Psoas muscle (tissue), 8 donors: ENCODE results near the gene NT5C3A. TPM values are rescaled to one million over a fixed set of nuclear protein-coding genes. Genes with fewer than 3 reads are reported as not detected.
A peak's percentile ranks its signal among the peaks of the same experiment; 100 is the strongest.

Experiments
- ATAC-seq, 4 donors: fragments of 200-7000 bp; cut with Tn5 transposase; one replicate each; pipeline ENCODE4 v1.9.1; 2020; ENCODE audit warnings: moderate library complexity in 3 of 4, mild to moderate bottlenecking in 2 of 4
- DNase-seq, 2 donors: peaks; one replicate each; pipeline ENCODE4 v3.0.0-alpha.2; 2020
- H3K27ac ChIP-seq: fragments of 200-600 bp; one replicate; pipeline ENCODE4 v1.8.0; 2022
- H3K27me3 ChIP-seq, 3 donors: fragments of 200-600 bp in 1 of 3; one replicate each; pipeline versions ENCODE4 v1.6.1 to v1.8.0; 2013 to 2022; ENCODE audit warnings: low read length in 2 of 3, mild to moderate bottlenecking in 2 of 3, moderate library complexity in 1 of 3; ENCODE audit not compliant: insufficient read depth in 3 of 3
- H3K36me3 ChIP-seq, 2 donors: fragments of 200-600 bp in 1 of 2; one replicate each; pipeline versions ENCODE4 v1.6.1 to v1.8.0; 2013 to 2022; ENCODE audit warnings: low read depth in 1 of 2, mild to moderate bottlenecking in 1 of 2, moderate library complexity in 1 of 2; ENCODE audit not compliant: insufficient read depth in 1 of 2
- H3K4me1 ChIP-seq: fragments of 200-600 bp; one replicate; pipeline ENCODE4 v1.8.0; 2022
- H3K4me3 ChIP-seq: fragments of 200-600 bp; one replicate; pipeline ENCODE4 v1.8.0; 2022; ENCODE audit warnings: mild to moderate bottlenecking
- H3K9me3 ChIP-seq: fragments of 200-600 bp; one replicate; pipeline ENCODE4 v1.8.0; 2022
- WGBS, 3 donors: extraction: QIAGEN DNeasy Blood & Tissue Kit; methylation state at CpG; one replicate each; pipeline versions ENCODE4 v1.1.6 to v1.1.7; 2013; 5-methylcytosine and 5-hydroxymethylcytosine counted together
- intact Hi-C, 2 donors: fragments of 100-400 bp; cut with DNase I; formaldehyde crosslinking; loops; one replicate each; pipeline versions ENCODE4 v1.11.0 to v1.14.2; 2022
- polyA plus RNA-seq, 3 donors: library from polyadenylated mRNA; stranded (reverse); fragments of 200-250 nt; gene quantifications; one replicate each; pipeline ENCODE4 v1.2.3, GENCODE V29; 2013
- total RNA-seq, 4 donors: library from RNA; stranded (reverse); fragmentation: NEBNext Ultra II Directional in 2 of 4; extraction: Animal tissue kit (Norgen Biotek cat#: 25700) in 2 of 4; gene quantifications; one replicate each; pipeline versions ENCODE4 v1.2.1 to v1.2.4, GENCODE V29; 2021 to 2023
- TF ChIP-seq, protein P1 (sequence below): fragments of 200-600 bp; IDR thresholded peaks from one replicate; pipeline ENCODE4 v1.8.0; 2022; ENCODE audit warnings: antibody characterized with exemption
- donor health status: healthy with polysubstance abuse.
- donor health status: DM: no; HTN: no; CAD: no; lungs with moderate emphysema.
- donor health status: Bipolar disorder and iron deficiency.
- donor health status: healthy.
- donor health status: DM: yes; HTN: yes; CAD: no.
- donor health status: DM: no; HTN: no; CAD: no.
- donor health status: DM: no; HTN: no; CAD: no.
- donor health status: DM: yes; HTN: yes; CAD: no.

NT5C3A gene
- total and polyA plus RNA-seq, 7 donors, result 17.6 to 108 (median 43.7) TPM

DNA sequence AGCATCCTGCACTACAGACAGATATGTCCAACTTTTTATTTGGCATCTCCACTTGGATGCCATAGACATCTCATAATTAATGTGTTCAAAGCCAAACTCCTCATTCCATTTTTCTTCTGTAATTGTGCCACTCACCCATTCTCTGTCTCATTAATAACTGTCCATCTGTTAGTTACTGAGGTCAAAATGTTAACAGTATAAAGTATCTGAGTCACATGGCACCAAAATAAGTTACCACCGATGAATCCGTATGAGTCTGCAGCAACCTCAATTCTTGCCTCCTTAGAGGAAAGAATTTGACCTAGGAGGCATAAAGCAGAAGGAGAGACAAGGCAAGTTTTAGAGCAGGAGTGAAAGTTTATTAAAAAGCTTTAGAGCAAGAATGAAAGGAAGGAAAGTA lies 16.5 kb upstream of the NT5C3A start:
- Histone ChIP-seq H3K36me3 (no peaks in the 10 kb centered on the region), H3K4me3 (no peak overlapping the region), H3K27ac (no peak overlapping the region), H3K4me1 (no peaks in the 10 kb centered on the region), H3K27me3 (no peaks in the 10 kb centered on the region), H3K9me3 (no peaks in the 10 kb centered on the region)
- intact Hi-C loops, result no loop called here
- ATAC-seq (no peak), DNase-seq (no peak)
- 38 to 60% (median 44%) methylated on average over 2 of the region's 2 CpGs for WGBS, 3 donors
- TF ChIP-seq, protein P1, sequence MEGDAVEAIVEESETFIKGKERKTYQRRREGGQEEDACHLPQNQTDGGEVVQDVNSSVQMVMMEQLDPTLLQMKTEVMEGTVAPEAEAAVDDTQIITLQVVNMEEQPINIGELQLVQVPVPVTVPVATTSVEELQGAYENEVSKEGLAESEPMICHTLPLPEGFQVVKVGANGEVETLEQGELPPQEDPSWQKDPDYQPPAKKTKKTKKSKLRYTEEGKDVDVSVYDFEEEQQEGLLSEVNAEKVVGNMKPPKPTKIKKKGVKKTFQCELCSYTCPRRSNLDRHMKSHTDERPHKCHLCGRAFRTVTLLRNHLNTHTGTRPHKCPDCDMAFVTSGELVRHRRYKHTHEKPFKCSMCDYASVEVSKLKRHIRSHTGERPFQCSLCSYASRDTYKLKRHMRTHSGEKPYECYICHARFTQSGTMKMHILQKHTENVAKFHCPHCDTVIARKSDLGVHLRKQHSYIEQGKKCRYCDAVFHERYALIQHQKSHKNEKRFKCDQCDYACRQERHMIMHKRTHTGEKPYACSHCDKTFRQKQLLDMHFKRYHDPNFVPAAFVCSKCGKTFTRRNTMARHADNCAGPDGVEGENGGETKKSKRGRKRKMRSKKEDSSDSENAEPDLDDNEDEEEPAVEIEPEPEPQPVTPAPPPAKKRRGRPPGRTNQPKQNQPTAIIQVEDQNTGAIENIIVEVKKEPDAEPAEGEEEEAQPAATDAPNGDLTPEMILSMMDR, result no peak

DNA sequence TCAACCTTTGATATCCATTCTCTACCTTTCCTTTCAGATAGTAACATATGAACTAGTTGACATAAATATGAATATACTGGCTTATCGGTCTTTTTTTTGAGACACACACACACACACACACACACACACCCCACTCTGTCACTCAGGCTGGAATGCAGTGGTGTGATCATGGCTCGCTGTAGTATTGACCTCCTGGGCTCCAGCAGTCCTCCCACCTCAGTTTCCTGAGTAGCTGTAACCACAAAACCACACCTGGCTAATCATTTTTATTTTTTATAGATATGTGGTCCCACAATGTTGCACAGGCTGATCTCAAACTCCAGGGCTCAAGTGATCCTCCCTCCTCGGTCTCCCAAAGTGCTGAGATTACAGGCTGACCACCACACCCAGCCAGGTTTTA lies 14.2 kb upstream of the NT5C3A start:
- no peaks in the 10 kb centered on the region for H3K9me3 ChIP-seq
- H3K36me3 ChIP-seq, result no peaks in the 10 kb centered on the region
- no peak overlapping the region for H3K4me3 ChIP-seq
- intact Hi-C loops, result no loop called here
- no peak overlapping the region for H3K27ac ChIP-seq
- no peak for DNase-seq
- 86 to 94% (median 87%) methylated on average over 3 of the region's 3 CpGs for WGBS, 3 donors
- TF ChIP-seq, protein P1, result no peak
- no peaks in the 10 kb centered on the region for H3K27me3 ChIP-seq
- ATAC-seq, result no peak
- H3K4me1 ChIP-seq, result peaks cover 10% of the 10 kb centered on the region

DNA sequence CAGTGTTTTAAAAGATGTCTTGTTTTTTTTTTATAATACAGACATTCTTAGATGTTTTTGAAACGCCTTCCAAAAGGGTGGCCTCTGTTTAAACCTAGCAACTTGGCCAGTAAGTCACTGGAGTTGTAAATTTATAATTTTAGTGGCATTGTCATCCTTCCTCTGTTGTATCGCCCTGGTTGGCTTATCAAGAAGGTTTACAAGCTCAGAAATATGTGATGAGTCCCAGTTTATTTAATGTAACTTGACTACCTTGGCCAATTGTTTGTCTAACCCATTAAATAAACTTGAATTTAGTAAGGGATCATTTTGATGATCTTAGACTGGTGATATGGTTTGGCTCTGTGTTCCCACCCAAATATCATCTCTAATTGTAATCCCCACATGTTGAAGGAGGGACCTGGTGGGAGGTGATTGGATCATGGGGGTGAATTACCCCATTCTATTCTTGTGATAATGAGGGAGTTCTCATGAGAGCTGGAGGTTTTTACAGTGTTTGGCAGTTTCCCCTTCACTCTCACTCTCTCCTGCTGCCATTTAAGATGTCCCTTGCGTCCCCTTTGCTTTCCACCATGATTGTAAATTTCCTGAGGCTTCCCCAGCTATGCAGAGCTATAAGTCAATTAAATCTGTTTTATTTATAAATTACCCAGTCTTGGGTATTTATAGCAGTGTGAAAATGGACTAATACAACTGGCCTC lies 13.4 kb upstream of the NT5C3A start:
- TF ChIP-seq, protein P1, result no peak
- Histone ChIP-seq H3K4me1 (peaks cover 10% of the 10 kb centered on the region), H3K9me3 (no peaks in the 10 kb centered on the region), H3K4me3 (no peak overlapping the region), H3K36me3 (no peaks in the 10 kb centered on the region), H3K27ac (no peak overlapping the region), H3K27me3 (no peaks in the 10 kb centered on the region)
- no peak for ATAC-seq
- intact Hi-C loops, result no loop called here
- WGBS, 3 donors, result 67 to 79% (median 71%) methylated on average over 3 of the region's 3 CpGs
- DNase-seq, result no peak

DNA sequence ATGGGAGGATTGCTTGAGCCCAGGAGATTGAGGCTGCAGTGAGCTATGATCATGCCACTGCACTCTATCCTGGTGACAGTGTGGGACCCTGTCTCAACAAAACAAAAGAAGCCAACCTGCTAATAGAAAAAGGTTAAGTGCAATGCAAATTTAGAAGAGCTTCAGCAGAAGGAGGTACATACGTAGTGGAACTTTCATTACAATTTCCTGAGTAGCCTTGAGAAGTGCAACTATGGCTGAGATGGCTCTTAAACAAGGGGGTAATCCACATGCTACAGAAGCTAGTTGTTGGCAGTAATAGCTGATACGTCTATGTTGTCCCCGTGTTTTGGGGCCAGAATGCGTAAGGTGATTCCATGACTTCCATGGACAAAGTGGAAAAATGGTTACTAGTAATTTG lies 10.7 kb upstream of the NT5C3A start:
- intact Hi-C loops, result no loop called here
- 76 to 81% (median 78%) methylated on average over 4 of the region's 4 CpGs for WGBS, 3 donors
- TF ChIP-seq, protein P1, result no peak
- Histone ChIP-seq H3K9me3 (peaks cover 10% of the 10 kb centered on the region), H3K4me1 (peaks cover 11% of the 10 kb centered on the region), H3K27ac (no peak overlapping the region), H3K27me3 (no peaks in the 10 kb centered on the region), H3K4me3 (no peak overlapping the region), H3K36me3 (no peaks in the 10 kb centered on the region)
- DNase-seq (no peak), ATAC-seq (no peak)

DNA sequence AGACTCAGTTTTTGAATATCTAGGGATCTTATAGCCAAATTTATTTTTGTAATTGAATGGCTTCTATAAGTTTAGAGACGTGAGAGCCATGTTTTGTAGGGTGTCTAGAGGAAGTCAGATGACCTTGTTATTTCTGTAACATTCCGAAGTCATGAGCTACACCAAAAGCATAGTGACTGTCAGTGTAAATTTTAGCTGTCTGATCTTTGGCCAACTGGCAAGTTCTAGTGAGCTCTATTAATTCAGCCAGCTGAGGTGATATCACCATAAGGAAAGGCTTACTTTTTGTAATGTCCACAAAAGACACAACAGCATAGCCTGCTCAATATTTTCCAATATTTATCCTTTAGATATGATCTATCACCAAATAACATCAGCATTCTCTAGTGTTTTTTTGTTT lies 9.9 kb upstream of the NT5C3A start:
- TF ChIP-seq, protein P1, result no peak
- ATAC-seq (peak; percentile 54 to 89 (median 82)), DNase-seq (no peak)
- Histone ChIP-seq H3K4me3 (no peak overlapping the region), H3K27ac (peak overlapping the region; percentile 68), H3K4me1 (peaks cover 13% of the 10 kb centered on the region), H3K36me3 (no peaks in the 10 kb centered on the region), H3K27me3 (no peaks in the 10 kb centered on the region), H3K9me3 (peaks cover 10% of the 10 kb centered on the region)
- WGBS, 3 donors, result 8 to 13% (median 13%) methylated on average over 2 of the region's 2 CpGs
- intact Hi-C loops, result no loop called here
